Endothelial cell of umbilical vein (primary cell): ENCODE data around the gene ANKFN1. TPM values are rescaled to one million over a fixed set of nuclear protein-coding genes. Genes with fewer than 3 reads are reported as not detected.

Experiments used
- BruUV-seq: library from RNA; stranded (reverse); fragments of 400-500 nt; replicated peaks from 2 replicates; lab custom pipeline; 2021; lab: Mats Ljungman, UMichigan
- CTCF ChIA-PET: fragments of 300-600, 350-600 bp; sonication (Branson Sonifier 250); formaldehyde crosslinking; loops from one replicate; lab custom pipeline; 2021; ENCODE audit warnings: antibody characterized with exemption, inconsistent platforms; lab: Charles Lee
- POLR2A ChIA-PET: fragments of 300-600, 350-600 bp; sonication (Branson Sonifier 250); formaldehyde crosslinking; loops from one replicate; lab custom pipeline; 2021; ENCODE audit warnings: antibody characterized with exemption, inconsistent platforms; lab: Charles Lee
- DNase-seq: peaks from one replicate; pipeline ENCODE4 v3.0.0-alpha.2; 2011; ENCODE audit warnings: low read depth, low spot score
- FAIRE-seq: peaks from 2 replicates; lab custom pipeline; 2011; peaks lifted over from hg19 to GRCh38; lab: Jason Lieb, UNC
- H2AFZ ChIP-seq: 2 replicates; pipeline ENCODE4 v1.6.0; 2012; ENCODE audit warnings: low read depth, low read length, control low read depth, inconsistent platforms
- H3K27ac ChIP-seq: 2 replicates; pipeline ENCODE4 v1.5.1; 2011; ENCODE audit warnings: low read depth, mild to moderate bottlenecking, control low read depth, low read length, moderate library complexity; ENCODE audit not compliant: insufficient read depth
- H3K27me3 ChIP-seq, 2 experiments: 2 replicates each; pipeline versions ENCODE4 v1.6.0 to v1.6.1; 2011; ENCODE audit warnings: low read length in 2 of 2, mixed read lengths in 1 of 2; ENCODE audit not compliant: control insufficient read depth in 2 of 2, insufficient read depth in 2 of 2
- H3K36me3 ChIP-seq, 2 experiments: 2 replicates in 1 of 2; 3 replicates in 1 of 2; pipeline ENCODE4 v1.5.1; 2011; ENCODE audit warnings: low read length in 2 of 2, mild to moderate bottlenecking in 1 of 2, moderate library complexity in 1 of 2; ENCODE audit not compliant: control insufficient read depth in 2 of 2, insufficient read depth in 2 of 2; ENCODE audit errors: extremely low read depth in 1 of 2
- H3K4me1 ChIP-seq: 3 replicates; pipeline ENCODE4 v1.5.1; 2011; ENCODE audit warnings: mild to moderate bottlenecking, low read length; ENCODE audit not compliant: control insufficient read depth, insufficient read depth; ENCODE audit errors: extremely low read depth
- H3K4me2 ChIP-seq: 2 replicates; pipeline ENCODE4 v1.6.1; 2011; ENCODE audit warnings: low read length, control low read depth, mixed read lengths; ENCODE audit not compliant: insufficient read depth
- H3K4me3 ChIP-seq, 3 experiments: fragments of 200-600 bp in 1 of 3; sonication (generic), shearing (Covaris generic) in 1 of 3; replicated peaks in 1 of 3; 2 replicates each; pipeline ENCODE4 v1.5.1; 2011 to 2016; ENCODE audit warnings: control low read depth in 3 of 3, low read length in 3 of 3, mild to moderate bottlenecking in 2 of 3, inconsistent platforms in 1 of 3, low read depth in 1 of 3, moderate library complexity in 1 of 3; ENCODE audit not compliant: insufficient read depth in 1 of 3
- H3K79me2 ChIP-seq: 2 replicates; pipeline ENCODE4 v1.6.0; 2012; ENCODE audit warnings: low read length, inconsistent platforms; ENCODE audit not compliant: control insufficient read depth, insufficient read depth
- H3K9ac ChIP-seq: replicated peaks from 2 replicates; pipeline ENCODE3; 2011; ENCODE audit warnings: low read length, control low read depth; ENCODE audit not compliant: insufficient read depth; ENCODE audit errors: extremely low read depth
- H3K9me1 ChIP-seq: replicated peaks from 3 replicates; pipeline ENCODE4 v1.6.0; 2011; ENCODE audit warnings: mild to moderate bottlenecking, low read length; ENCODE audit not compliant: control insufficient read depth, insufficient read depth; ENCODE audit errors: extremely low read depth
- H3K9me3 ChIP-seq: replicated peaks from 2 replicates; pipeline ENCODE4 v1.5.1; 2012; ENCODE audit warnings: low read length, inconsistent platforms; ENCODE audit not compliant: control insufficient read depth, insufficient read depth
- H4K20me1 ChIP-seq: replicated peaks from 2 replicates; pipeline ENCODE3; 2011; ENCODE audit warnings: mild to moderate bottlenecking, low read length; ENCODE audit not compliant: control insufficient read depth, insufficient read depth; ENCODE audit errors: extremely low read depth
- CTCF ChIP-seq, 2 donors: IDR thresholded peaks; 1 replicate in 1 of 2; 2 replicates in 1 of 2; pipeline ENCODE4 v1.5.1; 2011; ENCODE audit warnings: low read length in 2 of 2, mild to moderate bottlenecking in 2 of 2, moderate library complexity in 2 of 2, control low read depth in 1 of 2, inconsistent platforms in 1 of 2, low read depth in 1 of 2; ENCODE audit not compliant: insufficient read depth in 1 of 2; ENCODE audit errors: extremely low read depth in 1 of 2
- EZH2 ChIP-seq: IDR thresholded peaks from 2 replicates; pipeline ENCODE4 v1.6.1; 2012; ENCODE audit warnings: borderline replicate concordance, low read depth, mild to moderate bottlenecking, moderate library complexity, low read length, inconsistent platforms; ENCODE audit not compliant: severe bottlenecking
- FOS ChIP-seq: IDR thresholded peaks from 2 replicates; pipeline ENCODE4 v1.6.1; 2011; ENCODE audit warnings: mild to moderate bottlenecking, low read length, moderate library complexity, borderline replicate concordance; ENCODE audit not compliant: insufficient read depth
- GATA2 ChIP-seq: IDR thresholded peaks from 2 replicates; pipeline ENCODE4 v1.7.0; 2011; ENCODE audit warnings: low read depth, mild to moderate bottlenecking, moderate library complexity, mixed read lengths, low read length; ENCODE audit not compliant: insufficient read length, insufficient read depth
- JUN ChIP-seq: IDR thresholded peaks from 2 replicates; pipeline ENCODE4 v1.6.1; 2011; ENCODE audit warnings: borderline replicate concordance, low read depth; ENCODE audit not compliant: insufficient read length, insufficient read depth
- MYC ChIP-seq: IDR thresholded peaks from one replicate; pipeline ENCODE4 v1.6.1; 2011; ENCODE audit warnings: mild to moderate bottlenecking, low read depth, low read length
- POLR2A ChIP-seq: IDR thresholded peaks from 2 replicates; pipeline ENCODE4 v1.6.1; 2012; ENCODE audit warnings: low read depth, mild to moderate bottlenecking, control low read depth, low read length
- POLR2AphosphoS5 ChIP-seq: IDR thresholded peaks from 2 replicates; pipeline ENCODE4 v1.6.1; 2012; ENCODE audit warnings: low read depth, mild to moderate bottlenecking, control low read depth, low read length, moderate library complexity; ENCODE audit not compliant: insufficient read depth
- dilution Hi-C: fragments of 300-500 bp; cut with MboI; formaldehyde crosslinking; loops from one replicate; pipeline ENCODE4 v1.15.0; 2019; ENCODE audit warnings: low sequenced_read_pairs; ENCODE audit not compliant: extremely low pct_ligation_motif_present
- intact Hi-C: fragments of 100-400 bp; cut with micrococcal nuclease; formaldehyde crosslinking; loops from one replicate; pipeline ENCODE4 v1.10.0; 2022
- polyA plus RNA-seq, 4 experiments: library from polyadenylated mRNA; depleted of rRNA in 3 of 4; stranded (reverse) in 3 of 4; unstranded in 1 of 4; fragments of >200 nt; gene quantifications; 2 replicates each; pipeline versions ENCODE4 v1.2.1 to v1.2.3, GENCODE V29; 2011 to 2012; ENCODE audit warnings: missing spikeins in 1 of 4
- total RNA-seq: library from RNA; stranded (reverse); gene quantifications from 2 replicates; pipeline ENCODE4 v1.2.3, GENCODE V29; 2021
- TF ChIP-seq, protein P1 (sequence below): IDR thresholded peaks from 2 replicates; pipeline ENCODE4 v1.6.1; 2011; ENCODE audit not compliant: insufficient read depth, insufficient read length

ANKFN1 gene
- total and polyA plus RNA-seq, 2 donors (not counting 3 experiments of a cell fraction or from before 2014, with no cell fraction given): 0.15 TPM; not detected in 1

GRCh38 chr17:56548661-56549060 is 395.4 kb downstream of the ANKFN1 start:
- H2AFZ ChIP-seq: no peak overlapping the region
- H3K27me3 ChIP-seq: no peaks in the 10 kb centered on the region
- POLR2A ChIA-PET: no interaction called here
- dilution Hi-C loops: no loop called here
- no peak overlapping the region for H3K9ac ChIP-seq
- no peak overlapping the region for H3K4me3 ChIP-seq
- H3K4me2 ChIP-seq: no peak overlapping the region
- H3K27ac ChIP-seq: no peak overlapping the region
- H3K36me3 ChIP-seq: no peaks in the 10 kb centered on the region
- no peaks in the 10 kb centered on the region for H3K9me3 ChIP-seq
- intact Hi-C loops: no loop called here
- CTCF ChIA-PET: interaction anchor here (1.0 kb wide), 1 partner anchor 167 kb away, joined by 3 read pairs; no protein-coding TSS in a partner anchor
- no TSS peak for BruUV-seq
- H3K4me1 ChIP-seq: no peaks in the 10 kb centered on the region
- TF ChIP-seq, protein P1, sequence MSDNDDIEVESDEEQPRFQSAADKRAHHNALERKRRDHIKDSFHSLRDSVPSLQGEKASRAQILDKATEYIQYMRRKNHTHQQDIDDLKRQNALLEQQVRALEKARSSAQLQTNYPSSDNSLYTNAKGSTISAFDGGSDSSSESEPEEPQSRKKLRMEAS: no peak
- TF ChIP-seq JUN: peak; percentile 27
- H3K9me1 ChIP-seq: no peaks in the 10 kb centered on the region
- no peak for FAIRE-seq
- no peaks in the 10 kb centered on the region for H4K20me1 ChIP-seq
- DNase-seq: no peak
- H3K79me2 ChIP-seq: no peaks in the 10 kb centered on the region

DNA sequence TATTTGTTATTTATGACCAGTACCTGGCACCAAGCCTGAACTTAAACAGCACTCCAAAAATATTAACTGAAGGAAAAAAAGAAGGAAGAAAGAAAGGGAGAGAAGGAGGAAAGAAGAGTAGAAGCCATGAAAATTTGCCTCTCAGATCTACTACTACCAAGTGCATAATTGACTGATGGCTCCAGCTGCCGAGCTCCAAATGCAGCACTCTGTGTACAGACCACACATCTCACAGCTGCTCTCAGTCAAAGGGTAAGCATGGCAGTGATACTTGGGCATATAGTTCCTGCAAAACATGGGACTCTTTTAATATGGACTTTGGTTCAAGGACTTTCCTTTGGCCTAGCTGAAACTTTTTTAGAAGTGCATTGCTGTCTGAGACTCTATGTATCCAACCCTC is 396.2 kb downstream of the ANKFN1 start:
- H3K9me3 ChIP-seq: no peaks in the 10 kb centered on the region
- no peaks in the 10 kb centered on the region for H4K20me1 ChIP-seq
- H3K27ac ChIP-seq: no peak overlapping the region
- TF ChIP-seq POLR2A (no peak), CTCF (IDR thresholded peaks at IDR 0.05; ENCODE audit: extremely low read depth in 1 of 2, insufficient read depth in 1 of 2, low read depth in 1 of 2, low read length in 2 of 2) (no peak), EZH2 (no peak), GATA2 (no peak), JUN (no peak), FOS (no peak), POLR2AphosphoS5 (no peak), MYC (no peak)
- TF ChIP-seq, protein P1: no peak
- H3K9ac ChIP-seq: no peak overlapping the region
- POLR2A ChIA-PET: no interaction called here
- FAIRE-seq (no peak), DNase-seq (no peak)
- no peak overlapping the region for H3K4me2 ChIP-seq
- H3K9me1 ChIP-seq: no peaks in the 10 kb centered on the region
- intact Hi-C loops: no loop called here
- no peaks in the 10 kb centered on the region for H3K4me1 ChIP-seq
- dilution Hi-C loops: no loop called here
- H2AFZ ChIP-seq: no peak overlapping the region
- no peaks in the 10 kb centered on the region for H3K79me2 ChIP-seq
- H3K36me3 ChIP-seq: no peaks in the 10 kb centered on the region
- CTCF ChIA-PET: interaction anchor here (1.4 kb wide), 1 partner anchor 166 kb away, joined by 3 read pairs; no protein-coding TSS in a partner anchor
- H3K4me3 ChIP-seq: no peak overlapping the region
- no peaks in the 10 kb centered on the region for H3K27me3 ChIP-seq
- BruUV-seq: no TSS peak
